HG02642 (cell line): Measurements from ENCODE around the gene CARD10.

Experiments
- ATAC-seq: cut with Tn5 transposase; IDR thresholded peaks from one replicate; pipeline ENCODE4 v1.9.1; 2021; ENCODE audit warnings: mild to moderate bottlenecking; ENCODE audit not compliant: unreplicated experiment, poor library complexity

CARD10 gene

GRCh38 chr22:37443086-37443485, 76.1 kb downstream of the CARD10 start:
- no peak for ATAC-seq

DNA sequence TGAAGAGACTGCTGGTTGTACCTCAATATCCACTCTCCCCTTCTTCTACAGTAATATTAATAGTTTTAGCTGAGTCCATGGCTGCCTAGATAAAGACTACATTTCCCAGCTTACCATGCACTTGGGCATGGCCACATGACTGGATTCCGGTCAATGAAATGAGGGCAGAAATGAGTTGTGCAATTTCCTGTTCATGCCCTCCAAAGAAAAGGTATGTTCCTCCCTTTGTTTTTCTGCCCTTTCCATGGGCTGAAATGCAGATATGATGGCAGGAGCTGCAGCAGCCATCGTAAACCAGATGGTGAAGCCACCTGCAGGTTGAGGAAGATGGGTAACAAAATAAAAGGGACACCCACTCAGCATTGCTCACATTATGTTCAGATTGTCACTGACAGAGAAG, 76.7 kb downstream of the CARD10 start:
- no peak for ATAC-seq

DNA sequence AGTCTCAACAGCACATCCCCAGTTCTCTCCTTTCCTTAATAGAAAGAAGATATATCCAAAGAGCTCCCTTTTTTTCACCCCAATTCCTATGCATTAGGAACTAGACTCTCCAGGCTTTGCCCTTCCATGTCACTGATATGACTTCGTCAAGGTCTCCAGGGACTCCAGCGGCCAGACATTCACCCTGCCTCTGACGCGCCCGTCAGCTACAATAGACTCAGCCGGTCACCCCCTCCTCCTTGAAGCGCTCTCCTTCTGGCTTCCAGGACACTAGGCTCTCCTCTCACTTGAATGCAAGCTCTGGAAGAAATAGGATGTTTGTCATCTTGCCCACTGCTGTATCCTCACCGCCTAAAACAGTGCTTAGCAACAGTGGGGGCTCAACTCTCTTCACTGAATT, 77.1 kb downstream of the CARD10 start:
- no peak for ATAC-seq

DNA sequence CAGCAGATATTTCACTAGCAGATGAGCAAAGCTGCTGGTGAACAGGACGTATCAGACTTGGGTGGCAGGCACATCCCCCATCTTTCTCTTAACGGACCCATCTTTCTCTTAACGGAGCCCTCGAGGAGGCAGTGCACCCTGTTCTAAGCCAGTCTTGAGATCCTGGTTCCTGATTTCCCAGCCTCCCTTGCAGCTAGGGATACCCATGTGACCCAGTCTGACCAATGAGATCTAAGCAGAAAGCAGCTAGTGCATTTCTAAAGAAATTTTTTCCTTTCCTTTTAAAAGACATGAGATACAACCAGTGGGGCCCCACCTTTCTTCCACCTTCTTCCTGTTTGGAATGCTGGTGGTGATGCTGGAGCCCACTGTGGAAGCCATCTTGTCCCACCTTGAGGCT, 78.3 kb downstream of the CARD10 start:
- ATAC-seq, result no peak
